Tibial nerve (tissue), 3 donors: ENCODE measurements around the gene UBE4A.

Experiments
- POLR2A ChIP-seq, 2 donors: fragments of 450-650 bp; IDR thresholded peaks; one replicate each; pipeline ENCODE4 v1.6.1; 2017; ENCODE audit warnings: antibody characterized with exemption in 2 of 2, mild to moderate bottlenecking in 2 of 2, moderate library complexity in 2 of 2
- TF ChIP-seq, protein P1 (sequence below), 5 experiments: fragments of 200-600 bp in 3 of 5; fragments of 450-650 bp in 2 of 5; sonication (generic) in 3 of 5; IDR thresholded peaks; one replicate each; pipeline ENCODE4 v1.5.1; 2016 to 2019; ENCODE audit warnings: antibody characterized with exemption in 5 of 5, mild to moderate bottlenecking in 3 of 5, moderate library complexity in 2 of 5

DNA sequence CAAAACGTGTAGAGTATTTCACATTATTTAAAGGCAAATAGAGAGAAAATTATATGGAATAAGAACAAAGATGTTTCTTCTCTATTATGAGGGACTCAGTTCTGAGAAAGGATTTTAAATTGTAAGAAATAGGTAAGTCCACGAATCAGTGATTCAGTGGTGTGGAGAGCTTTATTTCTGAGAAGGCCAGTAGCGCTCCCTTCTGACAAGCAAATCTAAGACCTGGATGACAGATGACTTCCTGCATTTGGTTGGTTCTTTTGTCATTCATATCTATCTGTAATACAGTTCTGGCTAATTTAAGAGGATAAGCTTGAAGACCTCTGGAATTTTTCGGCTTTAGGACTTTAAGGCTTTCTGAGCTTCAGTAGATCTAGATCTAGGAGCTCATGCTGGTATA lies 47.9 kb upstream of the UBE4A start:
- TF ChIP-seq, protein P1, sequence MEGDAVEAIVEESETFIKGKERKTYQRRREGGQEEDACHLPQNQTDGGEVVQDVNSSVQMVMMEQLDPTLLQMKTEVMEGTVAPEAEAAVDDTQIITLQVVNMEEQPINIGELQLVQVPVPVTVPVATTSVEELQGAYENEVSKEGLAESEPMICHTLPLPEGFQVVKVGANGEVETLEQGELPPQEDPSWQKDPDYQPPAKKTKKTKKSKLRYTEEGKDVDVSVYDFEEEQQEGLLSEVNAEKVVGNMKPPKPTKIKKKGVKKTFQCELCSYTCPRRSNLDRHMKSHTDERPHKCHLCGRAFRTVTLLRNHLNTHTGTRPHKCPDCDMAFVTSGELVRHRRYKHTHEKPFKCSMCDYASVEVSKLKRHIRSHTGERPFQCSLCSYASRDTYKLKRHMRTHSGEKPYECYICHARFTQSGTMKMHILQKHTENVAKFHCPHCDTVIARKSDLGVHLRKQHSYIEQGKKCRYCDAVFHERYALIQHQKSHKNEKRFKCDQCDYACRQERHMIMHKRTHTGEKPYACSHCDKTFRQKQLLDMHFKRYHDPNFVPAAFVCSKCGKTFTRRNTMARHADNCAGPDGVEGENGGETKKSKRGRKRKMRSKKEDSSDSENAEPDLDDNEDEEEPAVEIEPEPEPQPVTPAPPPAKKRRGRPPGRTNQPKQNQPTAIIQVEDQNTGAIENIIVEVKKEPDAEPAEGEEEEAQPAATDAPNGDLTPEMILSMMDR (IDR thresholded peaks at IDR 0.05), result no peak
- TF ChIP-seq POLR2A (IDR thresholded peaks at IDR 0.05), result no peak
